Neuron (in vitro differentiated cells): ENCODE data around the gene NUP214.
"Not testable (repeated sequence)": the region's sequence is repeated elsewhere in the genome, so short reads cannot be mapped to it uniquely, and the experiment has no call there.

ENCODE experiments used
- H2AFZ ChIP-seq: one replicate; pipeline ENCODE4 v1.6.1; 2013; ENCODE audit warnings: low read depth, mild to moderate bottlenecking, inconsistent platforms, low read length, moderate library complexity
- H3K27me3 ChIP-seq: one replicate; pipeline ENCODE4 v1.6.1; 2013; ENCODE audit warnings: low read length; ENCODE audit not compliant: insufficient read depth
- H3K36me3 ChIP-seq: one replicate; pipeline ENCODE4 v1.6.1; 2013; ENCODE audit warnings: low read length; ENCODE audit not compliant: insufficient read depth
- H3K4me1 ChIP-seq: one replicate; pipeline ENCODE4 v1.6.1; 2013; ENCODE audit warnings: low read length; ENCODE audit not compliant: insufficient read depth
- H3K4me3 ChIP-seq: 2 replicates; pipeline ENCODE4 v1.5.1; 2013; ENCODE audit warnings: mild to moderate bottlenecking, low read length, moderate library complexity
- H3K9me3 ChIP-seq: one replicate; pipeline ENCODE4 v1.6.1; 2013; ENCODE audit warnings: low read length

Gene NUP214

DNA sequence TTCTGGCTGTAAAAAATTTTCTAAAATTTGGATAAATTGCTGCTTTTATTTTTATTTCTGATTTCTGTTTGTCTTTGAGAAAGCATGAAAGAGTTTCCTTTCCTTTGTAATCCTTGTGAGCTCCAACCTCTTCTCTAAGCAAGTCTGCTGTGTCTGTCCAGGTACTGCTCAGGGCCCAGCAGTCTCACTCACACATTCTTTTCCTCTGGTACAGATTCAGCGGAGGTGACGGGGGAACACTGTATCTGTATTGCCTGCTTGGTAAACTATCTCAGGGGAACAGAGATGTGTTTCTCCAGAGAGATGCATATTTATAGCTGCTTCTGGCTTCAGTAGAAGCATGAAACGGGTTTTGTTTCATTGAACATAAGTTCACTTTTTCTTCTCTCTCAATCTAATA lies 60.5 kb downstream of the NUP214 start:
- no peak overlapping the region for H3K4me3 ChIP-seq
- H3K27me3 ChIP-seq = no peaks in the 10 kb centered on the region
- peaks cover 21% of the 10 kb centered on the region for H3K4me1 ChIP-seq
- H2AFZ ChIP-seq = no peak overlapping the region
- peaks cover 45% of the 10 kb centered on the region for H3K36me3 ChIP-seq
- no peaks in the 10 kb centered on the region for H3K9me3 ChIP-seq

DNA sequence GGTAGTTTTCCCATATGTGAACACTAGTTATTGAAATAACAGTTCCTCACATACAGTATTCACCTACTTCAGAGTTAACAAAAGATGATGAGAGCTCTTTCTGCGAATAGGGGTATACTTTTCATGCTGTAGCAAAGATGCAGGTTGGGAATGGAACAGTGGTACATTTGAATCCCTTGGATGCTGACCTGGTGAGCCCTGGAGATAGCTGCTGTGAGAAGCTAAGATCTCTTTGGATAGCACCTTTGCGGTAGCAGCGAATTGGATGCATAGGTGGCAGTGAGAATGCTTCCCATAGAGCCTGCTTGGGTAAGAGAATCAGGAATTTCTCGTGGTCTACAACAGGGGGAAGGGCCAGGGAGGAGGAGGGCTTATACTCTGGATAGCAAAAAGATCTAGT lies 61.2 kb downstream of the NUP214 start:
- Histone ChIP-seq H3K36me3 (peaks cover 40% of the 10 kb centered on the region), H2AFZ (no peak overlapping the region), H3K27me3 (no peaks in the 10 kb centered on the region), H3K4me1 (peaks cover 21% of the 10 kb centered on the region), H3K4me3 (no peak overlapping the region), H3K9me3 (no peaks in the 10 kb centered on the region)

DNA sequence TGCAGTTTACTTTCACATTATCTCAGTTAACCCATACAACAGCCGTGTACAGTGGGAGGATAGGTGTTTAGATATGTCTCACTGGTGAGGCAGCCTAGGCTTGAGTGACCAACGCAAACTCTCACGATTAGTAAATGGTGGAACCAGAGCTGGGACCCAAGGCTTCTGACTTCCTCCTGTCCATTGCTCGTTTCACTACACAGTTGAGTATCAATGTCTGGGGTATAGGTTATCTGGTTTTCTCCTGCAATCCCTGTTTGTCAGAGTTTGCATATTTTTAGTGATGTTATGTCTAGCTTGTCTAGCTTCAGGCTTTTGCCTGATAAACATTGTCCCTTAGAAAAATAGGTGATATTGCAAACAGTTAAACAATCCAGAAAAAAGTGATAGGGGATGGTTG lies 62.6 kb downstream of the NUP214 start:
- H3K27me3 ChIP-seq = no peaks in the 10 kb centered on the region
- peaks cover 21% of the 10 kb centered on the region for H3K4me1 ChIP-seq
- peaks cover 38% of the 10 kb centered on the region for H3K36me3 ChIP-seq
- H2AFZ ChIP-seq = no peak overlapping the region
- H3K9me3 ChIP-seq = no peaks in the 10 kb centered on the region
- no peak overlapping the region for H3K4me3 ChIP-seq

DNA sequence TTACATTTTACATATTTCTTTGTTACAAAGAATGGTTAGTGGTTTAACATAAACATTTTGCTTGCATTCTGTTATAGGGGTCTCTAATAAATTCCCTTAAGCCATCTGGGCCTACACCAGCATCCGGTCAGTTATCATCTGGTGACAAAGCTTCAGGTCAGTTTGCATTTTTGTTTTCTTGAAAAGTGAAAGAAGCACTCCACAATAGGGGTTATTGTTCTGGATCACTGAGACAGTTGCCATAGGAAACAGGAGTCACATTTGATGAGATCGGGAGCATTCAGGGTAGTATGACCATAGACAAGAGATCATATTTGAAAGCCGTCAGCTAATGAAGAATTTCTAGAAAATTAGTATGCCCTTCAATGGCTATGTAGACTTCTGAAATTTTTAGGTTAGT lies 63.6 kb downstream of the NUP214 start:
- Histone ChIP-seq H3K27me3 (no peaks in the 10 kb centered on the region), H3K9me3 (no peaks in the 10 kb centered on the region), H3K36me3 (peaks cover 38% of the 10 kb centered on the region), H3K4me1 (peaks cover 21% of the 10 kb centered on the region), H3K4me3 (no peak overlapping the region), H2AFZ (no peak overlapping the region)

DNA sequence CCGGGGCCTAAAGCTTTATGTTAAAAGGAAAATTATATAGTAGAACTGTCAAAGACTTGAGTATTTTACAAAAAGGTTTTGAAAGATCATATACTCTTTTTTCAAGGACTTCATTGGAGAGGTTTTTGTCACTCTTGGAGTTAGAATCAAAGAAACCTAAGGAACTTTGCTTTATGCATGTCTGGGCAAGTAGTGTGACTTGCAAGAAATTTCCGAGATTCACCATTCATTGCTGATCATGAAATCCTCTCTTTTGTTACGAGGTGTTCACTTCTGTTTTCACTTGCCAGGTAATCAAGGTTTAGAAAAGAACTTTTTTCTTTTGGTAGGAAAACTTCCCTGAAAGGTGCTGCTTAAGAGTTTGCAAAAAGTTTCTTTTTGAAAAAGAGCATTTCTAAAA lies 64.8 kb downstream of the NUP214 start:
- Histone ChIP-seq H3K4me3 (no peak overlapping the region), H3K36me3 (peaks cover 42% of the 10 kb centered on the region), H2AFZ (no peak overlapping the region), H3K4me1 (peaks cover 21% of the 10 kb centered on the region), H3K27me3 (no peaks in the 10 kb centered on the region), H3K9me3 (no peaks in the 10 kb centered on the region)

DNA sequence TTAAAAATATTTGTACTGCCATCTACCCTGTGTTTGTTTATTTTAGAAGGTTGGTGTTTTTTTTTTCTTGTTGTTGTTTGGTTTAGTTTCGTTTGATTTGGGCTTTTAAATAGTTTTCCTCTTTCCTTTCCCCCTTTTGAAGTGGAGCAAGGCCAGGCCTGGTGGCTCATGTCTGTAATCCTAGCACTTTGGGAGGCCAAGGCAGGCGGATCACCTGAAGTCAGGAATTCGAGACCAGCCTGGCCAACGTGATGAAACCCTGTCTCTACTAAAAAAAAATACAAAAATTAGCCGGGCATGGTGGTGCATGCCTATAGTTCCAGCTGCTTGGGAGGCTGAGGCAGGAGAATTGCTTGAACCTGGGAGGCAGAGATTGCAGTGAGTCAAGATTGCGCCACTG lies 65.6 kb downstream of the NUP214 start:
- not testable (repeated sequence) for H2AFZ ChIP-seq
- H3K36me3 ChIP-seq = peaks cover 42% of the 10 kb centered on the region

DNA sequence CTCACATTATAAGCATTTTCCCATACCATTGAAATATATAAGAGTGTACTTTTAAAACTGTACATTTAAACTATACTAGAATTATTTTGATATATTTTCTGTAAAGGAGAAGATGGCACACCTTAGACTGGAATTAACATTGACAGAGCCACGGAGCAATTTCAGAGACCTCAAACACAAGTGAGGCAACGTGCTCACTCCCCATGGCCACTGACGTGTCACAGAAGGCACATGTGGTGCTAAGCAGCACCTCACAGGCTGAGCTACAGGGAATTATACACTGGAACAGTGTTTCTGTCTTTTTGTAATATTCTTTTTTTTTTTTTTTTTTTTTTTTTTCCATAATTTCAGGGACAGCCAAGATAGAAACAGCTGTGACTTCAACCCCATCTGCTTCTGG lies 66.5 kb downstream of the NUP214 start:
- no peak overlapping the region for H3K4me3 ChIP-seq
- no peaks in the 10 kb centered on the region for H3K27me3 ChIP-seq
- H3K36me3 ChIP-seq = peaks cover 45% of the 10 kb centered on the region
- no peak overlapping the region for H2AFZ ChIP-seq
- no peaks in the 10 kb centered on the region for H3K9me3 ChIP-seq
- peaks cover 21% of the 10 kb centered on the region for H3K4me1 ChIP-seq

More for the DNA sequence above, 65.6 kb downstream of the NUP214 start:
- H3K9me3 ChIP-seq, H3K4me3 ChIP-seq, H3K27me3 ChIP-seq: not testable (repeated sequence)
- H3K4me1 ChIP-seq = peaks cover 21% of the 10 kb centered on the region

DNA sequence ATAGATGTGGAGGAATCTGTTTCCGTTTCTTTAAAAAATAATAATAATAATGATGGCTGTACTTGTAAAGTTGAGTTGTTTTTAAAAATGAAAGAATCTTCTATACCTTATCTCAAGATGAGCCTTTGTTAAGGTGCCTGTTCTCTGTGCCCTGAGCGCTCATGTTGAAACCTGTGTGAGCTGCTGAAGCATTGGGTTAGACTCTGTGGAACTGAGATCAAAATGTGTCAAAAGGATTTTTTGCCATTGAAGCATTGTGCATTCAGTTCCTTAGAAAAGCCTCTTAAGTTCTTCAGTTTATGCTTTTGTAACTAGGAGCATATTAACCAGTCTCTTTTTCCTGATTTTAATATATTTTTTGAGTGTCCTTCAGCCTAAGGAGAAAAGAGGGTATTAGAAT lies 67.7 kb downstream of the NUP214 start:
- Histone ChIP-seq H3K4me3 (no peak overlapping the region), H3K4me1 (peaks cover 18% of the 10 kb centered on the region), H2AFZ (no peak overlapping the region), H3K27me3 (no peaks in the 10 kb centered on the region), H3K36me3 (peaks cover 46% of the 10 kb centered on the region), H3K9me3 (no peaks in the 10 kb centered on the region)

DNA sequence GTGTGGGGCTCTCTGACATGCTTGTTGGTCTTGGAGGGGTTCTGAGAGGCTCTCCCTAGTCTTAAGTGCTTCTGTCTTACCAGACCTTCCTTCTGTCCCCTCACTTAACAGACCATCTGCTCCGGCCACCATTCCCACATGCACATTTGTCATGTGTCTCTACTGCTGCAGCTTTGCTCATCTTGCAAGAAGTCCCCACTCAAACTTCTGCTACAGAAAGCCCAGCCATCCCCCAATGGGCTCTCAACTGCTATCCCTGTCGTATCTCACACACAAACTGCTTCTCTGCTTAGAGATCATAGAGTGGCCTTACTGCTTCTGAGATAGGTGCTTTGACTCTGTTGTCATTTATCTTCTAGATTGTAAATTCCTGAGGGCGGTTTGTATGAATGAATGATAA lies 69.4 kb downstream of the NUP214 start:
- Histone ChIP-seq H3K36me3 (peaks cover 56% of the 10 kb centered on the region), H3K4me3 (no peak overlapping the region), H3K9me3 (no peaks in the 10 kb centered on the region)

DNA sequence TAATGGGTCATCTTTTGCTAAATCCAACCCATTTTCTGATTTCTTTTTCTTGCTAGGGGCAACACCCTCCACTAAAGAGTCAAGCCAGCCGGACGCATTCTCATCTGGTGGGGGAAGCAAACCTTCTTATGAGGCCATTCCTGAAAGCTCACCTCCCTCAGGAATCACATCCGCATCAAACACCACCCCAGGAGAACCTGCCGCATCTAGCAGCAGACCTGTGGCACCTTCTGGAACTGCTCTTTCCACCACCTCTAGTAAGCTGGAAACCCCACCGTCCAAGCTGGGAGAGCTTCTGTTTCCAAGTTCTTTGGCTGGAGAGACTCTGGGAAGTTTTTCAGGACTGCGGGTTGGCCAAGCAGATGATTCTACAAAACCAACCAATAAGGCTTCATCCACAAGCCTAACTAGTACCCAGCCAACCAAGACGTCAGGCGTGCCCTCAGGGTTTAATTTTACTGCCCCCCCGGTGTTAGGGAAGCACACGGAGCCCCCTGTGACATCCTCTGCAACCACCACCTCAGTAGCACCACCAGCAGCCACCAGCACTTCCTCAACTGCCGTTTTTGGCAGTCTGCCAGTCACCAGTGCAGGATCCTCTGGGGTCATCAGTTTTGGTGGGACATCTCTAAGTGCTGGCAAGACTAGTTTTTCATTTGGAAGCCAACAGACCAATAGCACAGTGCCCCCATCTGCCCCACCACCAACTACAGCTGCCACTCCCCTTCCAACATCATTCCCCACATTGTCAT lies 72.0 kb downstream of the NUP214 start:
- no peaks in the 10 kb centered on the region for H3K27me3 ChIP-seq
- no peaks in the 10 kb centered on the region for H3K9me3 ChIP-seq
- peaks cover 61% of the 10 kb centered on the region for H3K36me3 ChIP-seq
- H2AFZ ChIP-seq = no peak overlapping the region
- no peak overlapping the region for H3K4me3 ChIP-seq
- H3K4me1 ChIP-seq = no peaks in the 10 kb centered on the region

More for the DNA sequence above, 69.4 kb downstream of the NUP214 start:
- H3K4me1 ChIP-seq = peaks cover under 1% of the 10 kb centered on the region
- no peaks in the 10 kb centered on the region for H3K27me3 ChIP-seq
- H2AFZ ChIP-seq = no peak overlapping the region

DNA sequence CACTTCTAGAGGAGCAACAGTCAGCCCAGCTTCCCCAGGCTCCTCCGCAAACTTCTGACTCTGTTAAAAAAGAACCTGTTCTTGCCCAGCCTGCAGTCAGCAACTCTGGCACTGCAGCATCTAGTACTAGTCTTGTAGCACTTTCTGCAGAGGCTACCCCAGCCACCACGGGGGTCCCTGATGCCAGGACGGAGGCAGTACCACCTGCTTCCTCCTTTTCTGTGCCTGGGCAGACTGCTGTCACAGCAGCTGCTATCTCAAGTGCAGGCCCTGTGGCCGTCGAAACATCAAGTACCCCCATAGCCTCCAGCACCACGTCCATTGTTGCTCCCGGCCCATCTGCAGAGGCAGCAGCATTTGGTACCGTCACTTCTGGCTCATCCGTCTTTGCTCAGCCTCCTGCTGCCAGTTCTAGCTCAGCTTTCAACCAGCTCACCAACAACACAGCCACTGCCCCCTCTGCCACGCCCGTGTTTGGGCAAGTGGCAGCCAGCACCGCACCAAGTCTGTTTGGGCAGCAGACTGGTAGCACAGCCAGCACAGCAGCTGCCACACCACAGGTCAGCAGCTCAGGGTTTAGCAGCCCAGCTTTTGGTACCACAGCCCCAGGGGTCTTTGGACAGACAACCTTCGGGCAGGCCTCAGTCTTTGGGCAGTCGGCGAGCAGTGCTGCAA lies 72.8 kb downstream of the NUP214 start:
- no peaks in the 10 kb centered on the region for H3K4me1 ChIP-seq
- no peaks in the 10 kb centered on the region for H3K9me3 ChIP-seq
- H2AFZ ChIP-seq = no peak overlapping the region
- H3K4me3 ChIP-seq = no peak overlapping the region
- H3K36me3 ChIP-seq = peaks cover 63% of the 10 kb centered on the region
- H3K27me3 ChIP-seq = no peaks in the 10 kb centered on the region

DNA sequence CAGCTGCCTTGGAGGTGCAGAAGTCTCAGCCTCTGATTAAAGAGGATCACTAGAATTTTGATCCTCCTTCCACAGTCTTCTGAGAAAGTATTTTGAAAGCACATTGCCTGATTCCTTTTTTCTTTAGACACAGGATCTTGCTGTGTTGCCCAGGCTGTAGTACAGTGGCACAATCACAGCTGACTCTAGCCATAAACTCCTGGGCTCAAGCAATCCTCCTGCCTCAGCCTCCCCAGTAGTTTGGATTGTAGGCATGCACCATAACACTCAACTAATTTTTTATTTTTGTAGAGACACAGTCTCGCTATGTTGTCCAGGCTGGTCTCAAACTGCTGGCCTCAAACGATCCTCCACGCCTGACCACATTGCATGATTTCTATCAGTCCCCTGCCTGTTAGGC lies 76.5 kb downstream of the NUP214 start:
- no peak overlapping the region for H2AFZ ChIP-seq
- H3K4me1 ChIP-seq = no peaks in the 10 kb centered on the region
- H3K9me3 ChIP-seq = no peaks in the 10 kb centered on the region
- H3K4me3 ChIP-seq = no peak overlapping the region
- no peaks in the 10 kb centered on the region for H3K27me3 ChIP-seq
- peaks cover 80% of the 10 kb centered on the region for H3K36me3 ChIP-seq

DNA sequence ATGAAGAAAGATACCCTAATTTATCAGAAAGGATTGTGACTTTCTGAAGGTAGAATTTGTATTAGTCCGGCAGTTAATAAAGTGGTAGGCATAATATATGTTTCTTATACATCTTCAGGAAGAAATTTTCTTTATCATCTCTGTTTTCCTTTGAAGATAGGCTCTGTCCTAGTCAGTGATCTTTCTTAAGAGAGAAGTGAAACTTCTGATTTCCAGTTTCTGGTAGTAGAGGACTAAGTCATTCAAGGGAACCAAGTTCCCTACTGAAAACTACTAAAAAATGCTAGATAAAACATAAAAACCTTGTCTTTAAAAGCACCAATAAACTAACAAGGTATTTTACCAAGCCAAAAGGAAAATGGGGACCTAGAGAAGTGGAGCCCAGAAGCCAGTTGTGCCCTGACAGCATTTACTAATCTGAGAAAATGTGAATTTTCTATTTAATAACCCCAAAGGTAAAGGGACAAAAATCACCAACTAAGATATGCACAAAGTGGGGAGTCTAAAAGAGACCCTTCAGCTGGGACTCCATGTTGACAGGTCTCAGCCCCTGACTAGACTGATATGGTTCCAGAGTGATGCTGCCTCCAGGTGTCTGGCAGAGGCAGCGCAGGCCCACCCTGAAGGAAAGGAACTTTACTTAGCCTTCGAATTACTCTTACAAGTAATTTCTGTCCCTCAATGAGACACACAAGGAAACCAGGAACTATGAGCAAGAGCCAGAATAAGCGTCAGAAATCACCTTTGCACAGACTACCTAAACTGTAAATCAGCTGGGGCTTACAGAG lies 78.2 kb downstream of the NUP214 start:
- H3K4me1 ChIP-seq = no peaks in the 10 kb centered on the region
- H3K27me3 ChIP-seq = no peaks in the 10 kb centered on the region
- no peak overlapping the region for H2AFZ ChIP-seq
- H3K36me3 ChIP-seq = peaks cover 76% of the 10 kb centered on the region
- no peaks in the 10 kb centered on the region for H3K9me3 ChIP-seq
- no peak overlapping the region for H3K4me3 ChIP-seq
